NCI-H146 treated with DMSO at 0.1 percent for 48 hours (cell line): ENCODE measurements around the gene LARGE2.
A peak's percentile ranks its signal among the peaks of the same experiment; 100 is the strongest.
"Not testable (repeated sequence)": the region's sequence is repeated elsewhere in the genome, so short reads cannot be mapped to it uniquely, and the experiment has no call there.

Source experiments
- DNase-seq: peaks from one replicate; lab custom pipeline; 2025; ENCODE audit not compliant: unreplicated experiment; lab: John Stamatoyannopoulos, UW

Gene LARGE2

GRCh38 chr11:45895553-45896259 lies 26.8 kb upstream of the LARGE2 start:
- no peak for DNase-seq

GRCh38 chr11:45896422-45896984 lies 26.0 kb upstream of the LARGE2 start:
- peak; percentile 89 for DNase-seq

- no peak for DNase-seq
These were observed 24.9 kb upstream of the LARGE2 start for GRCh38 chr11:45897556-45897955.

- DNase-seq, result no peak
These were observed 23.4 kb upstream of the LARGE2 start for GRCh38 chr11:45899086-45899447.

GRCh38 chr11:45899448-45900174 lies 22.8 kb upstream of the LARGE2 start:
- peak; percentile 79 for DNase-seq

GRCh38 chr11:45900175-45900800 lies 22.2 kb upstream of the LARGE2 start:
- not testable (repeated sequence) for DNase-seq

- DNase-seq, result no peak
These were observed 21.4 kb upstream of the LARGE2 start for GRCh38 chr11:45900916-45901617.

- DNase-seq, result no peak
These were observed 20.8 kb upstream of the LARGE2 start for GRCh38 chr11:45901626-45902025.

- DNase-seq, result no peak
These were observed 19.7 kb upstream of the LARGE2 start for GRCh38 chr11:45902452-45903380.

GRCh38 chr11:45904309-45904915 lies 18.0 kb upstream of the LARGE2 start:
- DNase-seq, result no peak

- no peak for DNase-seq
These were observed 17.4 kb upstream of the LARGE2 start for GRCh38 chr11:45905095-45905494.

- not testable (repeated sequence) for DNase-seq
These were observed 16.9 kb upstream of the LARGE2 start for GRCh38 chr11:45905576-45905975.

GRCh38 chr11:45906096-45906682 lies 16.3 kb upstream of the LARGE2 start:
- DNase-seq, result no peak

GRCh38 chr11:45906965-45907611 lies 15.4 kb upstream of the LARGE2 start, which contains the start of gene FREY1:
Gene FREY1, minus strand, starts transcription at chr11:45907271. Its CDS starts 26 bp downstream, at chr11:45907245.
- DNase-seq, result no peak

GRCh38 chr11:45907911-45908370 lies 14.5 kb upstream of the LARGE2 start:
- no peak for DNase-seq

GRCh38 chr11:45909594-45910475 lies 12.6 kb upstream of the LARGE2 start:
- no peak for DNase-seq

GRCh38 chr11:45910623-45911022 lies 11.8 kb upstream of the LARGE2 start:
- DNase-seq, result no peak

GRCh38 chr11:45913514-45913913 lies 8.9 kb upstream of the LARGE2 start:
- no peak for DNase-seq
